HEK293T (cell line): Measurements from ENCODE around the gene CDC25B.

ENCODE experiments used
- ARNT ChIP-seq: fragments of 450-650 bp; IDR thresholded peaks from 2 replicates; pipeline ENCODE4 v1.6.1; 2017; ENCODE audit warnings: mild to moderate bottlenecking
- BHLHE40 ChIP-seq: fragments of 450-650 bp; IDR thresholded peaks from 2 replicates; pipeline ENCODE4 v1.6.1; 2016; ENCODE audit warnings: mild to moderate bottlenecking, moderate library complexity, borderline replicate concordance
- ELF4 ChIP-seq: fragments of 450-650 bp; IDR thresholded peaks from 2 replicates; pipeline ENCODE4 v1.6.1; 2017; ENCODE audit warnings: antibody characterized with exemption
- FOXK2 ChIP-seq: fragments of 450-650 bp; IDR thresholded peaks from 2 replicates; pipeline ENCODE4 v1.6.1; 2016; ENCODE audit warnings: mild to moderate bottlenecking
- FOXM1 ChIP-seq: fragments of 450-650 bp; IDR thresholded peaks from 2 replicates; pipeline ENCODE4 v1.6.1; 2017; ENCODE audit warnings: mild to moderate bottlenecking, borderline replicate concordance
- HDGF ChIP-seq: fragments of 450-650 bp; IDR thresholded peaks from 2 replicates; pipeline ENCODE4 v1.6.1; 2017; ENCODE audit warnings: antibody characterized with exemption, borderline replicate concordance
- L3MBTL2 ChIP-seq: fragments of 450-650 bp; conservative IDR thresholded peaks from 2 replicates; pipeline ENCODE4 v1.6.1; 2016; ENCODE audit warnings: mild to moderate bottlenecking
- LEF1 ChIP-seq: fragments of 450-650 bp; IDR thresholded peaks from 2 replicates; pipeline ENCODE4 v1.6.1; 2017; ENCODE audit warnings: mild to moderate bottlenecking, borderline replicate concordance
- NFRKB ChIP-seq: fragments of 450-650 bp; IDR thresholded peaks from 2 replicates; pipeline ENCODE4 v1.6.1; 2016; ENCODE audit warnings: mild to moderate bottlenecking, moderate library complexity
- SP1 ChIP-seq: fragments of 450-650 bp; IDR thresholded peaks from 2 replicates; pipeline ENCODE4 v1.6.1; 2017
- SUZ12 ChIP-seq: fragments of 450-650 bp; IDR thresholded peaks from 2 replicates; pipeline ENCODE4 v1.6.1; 2016; ENCODE audit warnings: mild to moderate bottlenecking
- TARDBP ChIP-seq: fragments of 450-650 bp; IDR thresholded peaks from 2 replicates; pipeline ENCODE4 v1.6.1; 2016
- ZNF384 ChIP-seq: fragments of 450-650 bp; IDR thresholded peaks from 2 replicates; pipeline ENCODE4 v1.6.1; 2016
- TF ChIP-seq, protein P1 (sequence below): fragments of 450-650 bp; IDR thresholded peaks from 2 replicates; pipeline ENCODE4 v1.6.1; 2016

DNA sequence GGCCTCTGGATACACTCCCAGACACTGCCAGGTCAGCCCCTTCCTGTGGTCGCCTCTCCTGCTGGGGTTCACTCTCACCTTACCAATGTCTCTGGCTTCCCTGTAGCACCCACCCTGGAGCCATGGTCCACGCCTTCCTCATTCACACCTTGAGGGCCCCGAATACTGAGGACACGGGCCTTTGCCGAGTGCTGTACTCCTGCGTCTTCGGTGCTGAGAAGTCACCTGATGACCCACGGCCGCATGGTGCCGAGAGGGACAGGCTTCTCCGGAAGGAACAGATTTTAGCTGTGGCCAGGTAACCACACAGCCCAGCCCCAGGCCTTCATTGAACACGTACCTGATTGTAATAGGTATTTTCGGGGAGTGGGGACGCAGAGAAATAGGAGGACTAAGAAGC is 25.9 kb downstream of the CDC25B start:
- no peak for TF ChIP-seq L3MBTL2
- no peak for TF ChIP-seq ZNF384
- TF ChIP-seq FOXM1: no peak
- TF ChIP-seq FOXK2: no peak
- no peak for TF ChIP-seq ELF4
- no peak for TF ChIP-seq SP1
- no peak for TF ChIP-seq BHLHE40
- no peak for TF ChIP-seq SUZ12
- no peak for TF ChIP-seq HDGF
- no peak for TF ChIP-seq ARNT
- no peak for TF ChIP-seq TARDBP
- TF ChIP-seq, protein P1, sequence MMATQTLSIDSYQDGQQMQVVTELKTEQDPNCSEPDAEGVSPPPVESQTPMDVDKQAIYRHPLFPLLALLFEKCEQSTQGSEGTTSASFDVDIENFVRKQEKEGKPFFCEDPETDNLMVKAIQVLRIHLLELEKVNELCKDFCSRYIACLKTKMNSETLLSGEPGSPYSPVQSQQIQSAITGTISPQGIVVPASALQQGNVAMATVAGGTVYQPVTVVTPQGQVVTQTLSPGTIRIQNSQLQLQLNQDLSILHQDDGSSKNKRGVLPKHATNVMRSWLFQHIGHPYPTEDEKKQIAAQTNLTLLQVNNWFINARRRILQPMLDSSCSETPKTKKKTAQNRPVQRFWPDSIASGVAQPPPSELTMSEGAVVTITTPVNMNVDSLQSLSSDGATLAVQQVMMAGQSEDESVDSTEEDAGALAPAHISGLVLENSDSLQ: no peak
- no peak for TF ChIP-seq LEF1
- TF ChIP-seq NFRKB: no peak
